Trophoblast cell (in vitro differentiated cells and primary cell): Measurements from ENCODE around the gene TNP1.

Experiments used
- DNase-seq, 2 donors: peaks; one replicate each; pipeline ENCODE4 v3.0.0-alpha.2; 2016
- H2AFZ ChIP-seq: 2 replicates; pipeline ENCODE4 v1.6.1; 2013; ENCODE audit warnings: low read length, moderate library complexity, mild to moderate bottlenecking; ENCODE audit not compliant: insufficient read depth, poor library complexity
- H2AK5ac ChIP-seq: 2 replicates; pipeline ENCODE4 v1.6.1; 2013; ENCODE audit warnings: mild to moderate bottlenecking, low read length
- H2BK120ac ChIP-seq: 2 replicates; pipeline ENCODE4 v1.6.1; 2013; ENCODE audit warnings: low read length, mild to moderate bottlenecking, moderate library complexity; ENCODE audit not compliant: insufficient read depth, poor library complexity
- H2BK12ac ChIP-seq: 2 replicates; pipeline ENCODE4 v1.6.1; 2013; ENCODE audit warnings: mild to moderate bottlenecking, low read length, moderate library complexity
- H2BK5ac ChIP-seq: 2 replicates; pipeline ENCODE4 v1.6.1; 2013; ENCODE audit warnings: low read length, low read depth, moderate library complexity, mild to moderate bottlenecking; ENCODE audit not compliant: poor library complexity
- H3K14ac ChIP-seq: 2 replicates; pipeline ENCODE4 v1.6.1; 2013; ENCODE audit warnings: mild to moderate bottlenecking, low read length
- H3K18ac ChIP-seq: 2 replicates; pipeline ENCODE4 v1.6.1; 2013; ENCODE audit warnings: mild to moderate bottlenecking, low read length
- H3K23ac ChIP-seq: 2 replicates; pipeline ENCODE4 v1.6.1; 2013; ENCODE audit warnings: low read length
- H3K27ac ChIP-seq: 2 replicates; pipeline ENCODE4 v1.5.1; 2013; ENCODE audit warnings: low read depth, mild to moderate bottlenecking, inconsistent platforms, low read length, moderate library complexity
- H3K27me3 ChIP-seq: 2 replicates; pipeline ENCODE4 v1.6.1; 2013; ENCODE audit warnings: inconsistent platforms, mild to moderate bottlenecking, low read length, moderate library complexity; ENCODE audit not compliant: insufficient read depth
- H3K36me3 ChIP-seq, 2 experiments: 1 replicate in 1 of 2; 2 replicates in 1 of 2; pipeline ENCODE4 v1.6.1; 2013; ENCODE audit warnings: low read length in 2 of 2, mild to moderate bottlenecking in 2 of 2, moderate library complexity in 1 of 2; ENCODE audit not compliant: insufficient read depth in 2 of 2, control insufficient read depth in 1 of 2
- H3K4ac ChIP-seq: 2 replicates; pipeline ENCODE4 v1.6.1; 2013; ENCODE audit warnings: low read depth, mild to moderate bottlenecking, low read length, moderate library complexity
- H3K4me1 ChIP-seq, 2 experiments: 1 replicate in 1 of 2; 2 replicates in 1 of 2; pipeline ENCODE4 v1.6.1; 2013; ENCODE audit warnings: low read length in 2 of 2, mild to moderate bottlenecking in 2 of 2, moderate library complexity in 1 of 2; ENCODE audit not compliant: insufficient read depth in 2 of 2, control insufficient read depth in 1 of 2
- H3K4me2 ChIP-seq: 2 replicates; pipeline ENCODE4 v1.6.1; 2013; ENCODE audit warnings: inconsistent platforms, mild to moderate bottlenecking, low read length, moderate library complexity
- H3K4me3 ChIP-seq: 2 replicates; pipeline ENCODE4 v1.5.1; 2013; ENCODE audit warnings: mild to moderate bottlenecking, low read depth, low read length, inconsistent platforms
- H3K79me1 ChIP-seq: one replicate; pipeline ENCODE4 v1.6.1; 2013; ENCODE audit warnings: low read length
- H3K79me2 ChIP-seq: 2 replicates; pipeline ENCODE4 v1.6.1; 2013; ENCODE audit warnings: low read length, mild to moderate bottlenecking; ENCODE audit not compliant: control insufficient read depth, insufficient read depth, poor library complexity
- H3K9ac ChIP-seq: 2 replicates; pipeline ENCODE4 v1.6.1; 2013; ENCODE audit warnings: mild to moderate bottlenecking, low read length
- H3K9me3 ChIP-seq: 2 replicates; pipeline ENCODE4 v1.6.1; 2013; ENCODE audit warnings: low read depth, mild to moderate bottlenecking, control low read depth, inconsistent platforms, low read length; ENCODE audit not compliant: insufficient read depth
- H4K12ac ChIP-seq: 2 replicates; pipeline ENCODE4 v1.6.1; 2013; ENCODE audit warnings: low read depth, mild to moderate bottlenecking, low read length, moderate library complexity
- H4K8ac ChIP-seq: 2 replicates; pipeline ENCODE4 v1.6.1; 2013; ENCODE audit warnings: low read depth, mild to moderate bottlenecking, low read length, moderate library complexity
- H4K91ac ChIP-seq: one replicate; pipeline ENCODE4 v1.6.1; 2013; ENCODE audit warnings: low read depth, mild to moderate bottlenecking, low read length, moderate library complexity
- WGBS: extraction: QIAGEN DNeasy Blood & Tissue Kit; methylation state at CpG from one replicate; pipeline ENCODE4 v1.1.7; 2013; ENCODE audit warnings: missing lambda C conversion rate; ENCODE audit not compliant: insufficient read length, insufficient coverage; ENCODE audit errors: extremely low coverage; 5-methylcytosine and 5-hydroxymethylcytosine counted together

TNP1 gene

DNA sequence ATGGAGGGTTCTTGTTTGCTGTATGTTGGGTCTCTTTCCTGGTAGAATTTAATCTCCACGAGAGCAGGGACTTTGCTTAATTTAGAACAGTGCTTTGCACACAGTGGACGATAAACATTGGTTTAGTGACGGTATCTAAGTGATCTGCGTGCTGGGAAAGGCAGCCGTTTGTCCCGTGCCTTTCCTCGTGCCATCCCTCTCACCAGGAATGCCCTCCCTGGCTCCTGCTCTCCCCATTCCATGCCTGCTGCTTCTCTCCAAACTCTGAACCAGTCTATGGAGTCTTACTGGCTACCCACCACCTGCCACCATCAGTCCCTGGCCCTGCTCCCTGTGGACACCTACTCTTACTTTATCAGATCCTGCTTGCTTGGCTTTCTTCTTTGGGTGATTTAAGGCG is 27.3 kb upstream of the TNP1 start:
- WGBS: no CpG with 5 or more reads among the region's 8 CpGs
- Histone ChIP-seq H3K23ac (no peak overlapping the region), H3K4me2 (no peak overlapping the region), H2BK12ac (no peak overlapping the region), H3K4ac (no peak overlapping the region), H3K27me3 (peaks cover 7% of the 10 kb centered on the region), H4K12ac (no peak overlapping the region), H3K27ac (no peak overlapping the region), H2BK120ac (no peak overlapping the region), H2BK5ac (no peak overlapping the region), H2AFZ (no peak overlapping the region), H3K79me1 (no peaks in the 10 kb centered on the region), H3K9ac (no peak overlapping the region), H3K79me2 (no peaks in the 10 kb centered on the region), H3K4me1 (no peaks in the 10 kb centered on the region), H3K36me3 (no peaks in the 10 kb centered on the region), H3K18ac (no peak overlapping the region), H3K14ac (no peak overlapping the region), H3K4me3 (no peak overlapping the region), H4K91ac (no peak overlapping the region), H4K8ac (no peak overlapping the region), H2AK5ac (no peak overlapping the region), H3K9me3 (peaks cover 4% of the 10 kb centered on the region)
- no peak for DNase-seq

DNA sequence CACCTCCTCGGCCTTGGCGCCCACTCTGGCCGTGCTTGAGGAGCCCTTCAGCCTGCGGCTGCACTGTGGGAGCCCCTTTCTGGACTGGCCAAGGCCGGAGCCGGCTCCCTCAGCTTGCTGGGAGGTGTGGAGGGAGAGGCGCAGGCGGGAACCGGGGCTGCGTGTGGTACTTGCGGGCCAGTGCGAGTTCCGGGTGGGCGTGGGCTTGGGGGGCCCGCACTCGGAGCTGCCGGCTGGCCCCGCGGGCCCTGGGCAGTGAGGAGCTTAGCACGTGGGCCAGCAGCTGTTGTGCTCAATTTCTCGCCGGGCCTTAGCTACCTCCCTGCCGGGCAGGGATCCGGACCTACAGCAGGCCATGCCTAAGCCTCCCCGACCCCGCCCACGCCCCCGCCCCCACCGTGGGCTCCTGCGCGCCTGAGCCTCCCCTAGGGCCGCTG is 25.3 kb upstream of the TNP1 start:
- H3K27ac ChIP-seq: no peak overlapping the region
- no peak overlapping the region for H2BK12ac ChIP-seq
- no peak overlapping the region for H3K14ac ChIP-seq
- H3K4me2 ChIP-seq: no peak overlapping the region
- H3K4me3 ChIP-seq: no peak overlapping the region
- no peak overlapping the region for H3K23ac ChIP-seq
- no peak overlapping the region for H4K12ac ChIP-seq
- no peak overlapping the region for H2BK120ac ChIP-seq
- no peaks in the 10 kb centered on the region for H3K36me3 ChIP-seq
- no peak overlapping the region for H3K4ac ChIP-seq
- no peak overlapping the region for H3K9ac ChIP-seq
- no peak overlapping the region for H3K18ac ChIP-seq
- peaks cover 4% of the 10 kb centered on the region for H3K9me3 ChIP-seq
- H2BK5ac ChIP-seq: no peak overlapping the region
- H4K91ac ChIP-seq: no peak overlapping the region
- no peak overlapping the region for H4K8ac ChIP-seq
- no peak overlapping the region for H2AFZ ChIP-seq
- no peaks in the 10 kb centered on the region for H3K79me2 ChIP-seq
- no peaks in the 10 kb centered on the region for H3K79me1 ChIP-seq
- DNase-seq: no peak
- H3K4me1 ChIP-seq: peaks cover 0 to 3% of the 10 kb centered on the region in 2 experiments
- peaks cover 7% of the 10 kb centered on the region for H3K27me3 ChIP-seq
- WGBS: no CpG with 5 or more reads among the region's 32 CpGs
- no peak overlapping the region for H2AK5ac ChIP-seq

DNA sequence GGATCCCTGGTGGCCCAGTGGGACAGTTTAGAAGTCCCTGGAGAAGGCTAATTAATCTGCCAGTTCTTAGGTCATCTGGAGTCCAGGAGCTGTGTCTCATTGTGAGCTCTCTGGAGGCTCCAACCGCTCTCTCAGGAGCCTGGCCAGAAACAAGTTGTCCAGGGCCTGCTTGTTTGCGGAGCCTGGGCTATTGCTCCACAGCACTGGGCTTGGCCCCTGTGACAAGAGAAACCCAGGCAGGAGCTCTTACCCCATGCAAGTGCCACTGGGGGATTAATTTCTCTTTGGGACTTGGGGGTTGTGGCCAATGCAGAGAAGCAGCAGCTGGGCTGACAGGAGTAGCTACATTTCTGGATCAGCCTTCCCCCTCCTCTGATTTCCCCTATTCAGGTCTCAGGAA is 24.5 kb upstream of the TNP1 start:
- H3K23ac ChIP-seq: no peak overlapping the region
- H3K9me3 ChIP-seq: peaks cover 4% of the 10 kb centered on the region
- H4K8ac ChIP-seq: no peak overlapping the region
- no peak overlapping the region for H4K12ac ChIP-seq
- H3K9ac ChIP-seq: no peak overlapping the region
- H3K27ac ChIP-seq: no peak overlapping the region
- DNase-seq: no peak
- H3K4ac ChIP-seq: no peak overlapping the region
- H3K27me3 ChIP-seq: peaks cover 7% of the 10 kb centered on the region
- H3K18ac ChIP-seq: no peak overlapping the region
- no CpG with 5 or more reads among the region's 2 CpGs for WGBS
- no peak overlapping the region for H2BK5ac ChIP-seq
- H3K4me1 ChIP-seq: peaks cover 0 to 3% of the 10 kb centered on the region in 2 experiments
- no peaks in the 10 kb centered on the region for H3K36me3 ChIP-seq
- H2AFZ ChIP-seq: no peak overlapping the region
- no peak overlapping the region for H4K91ac ChIP-seq
- H3K79me2 ChIP-seq: no peaks in the 10 kb centered on the region
- H3K4me2 ChIP-seq: no peak overlapping the region
- H2BK12ac ChIP-seq: no peak overlapping the region
- no peak overlapping the region for H2AK5ac ChIP-seq
- H3K79me1 ChIP-seq: no peaks in the 10 kb centered on the region
- no peak overlapping the region for H3K4me3 ChIP-seq
- no peak overlapping the region for H3K14ac ChIP-seq
- H2BK120ac ChIP-seq: no peak overlapping the region

DNA sequence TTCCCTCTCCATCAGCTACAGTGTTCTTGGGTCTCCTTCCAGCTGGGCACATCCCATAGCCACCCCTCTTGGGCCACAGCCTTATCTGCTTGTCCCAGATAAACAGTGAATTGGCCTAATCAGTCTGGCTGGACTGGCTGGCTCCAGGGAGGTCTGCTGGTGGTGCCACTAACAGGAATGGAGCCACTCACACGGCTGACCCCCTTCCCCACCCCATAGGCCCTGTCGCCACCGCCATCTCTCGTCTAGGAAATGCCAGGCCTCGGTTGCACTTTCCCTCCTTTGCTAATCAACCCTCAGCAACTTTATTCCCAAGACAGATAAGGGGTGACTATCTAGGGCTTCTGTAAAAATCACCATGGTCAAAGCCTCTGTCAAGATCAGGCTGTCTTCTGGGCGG is 23.0 kb upstream of the TNP1 start:
- Histone ChIP-seq H2BK12ac (no peak overlapping the region), H3K27me3 (peaks cover 5% of the 10 kb centered on the region), H3K9ac (no peak overlapping the region), H3K4me3 (no peak overlapping the region), H3K27ac (no peak overlapping the region), H3K4me1 (peaks cover 0 to 3% of the 10 kb centered on the region in 2 experiments), H3K4me2 (no peak overlapping the region), H3K36me3 (no peaks in the 10 kb centered on the region), H3K18ac (no peak overlapping the region), H3K4ac (no peak overlapping the region), H3K79me1 (no peaks in the 10 kb centered on the region), H4K8ac (no peak overlapping the region), H4K12ac (no peak overlapping the region), H2AK5ac (no peak overlapping the region), H4K91ac (no peak overlapping the region), H3K79me2 (no peaks in the 10 kb centered on the region), H3K9me3 (peaks cover 2% of the 10 kb centered on the region), H2BK120ac (no peak overlapping the region), H3K14ac (no peak overlapping the region), H2BK5ac (no peak overlapping the region), H3K23ac (no peak overlapping the region), H2AFZ (no peak overlapping the region)
- DNase-seq: no peak
- no CpG with 5 or more reads among the region's 6 CpGs for WGBS
